ENCODE measurements around the gene FRMD1.

The FRMD1 gene

GRCh38 chr6:168107191-168107983 lies 28.4 kb upstream of the FRMD1 start:
- no peaks in the 10 kb centered on the region for H3K9me3 ChIP-seq (ENCODE audit: control insufficient read depth, insufficient read depth, low read length)
- H3K9me2 ChIP-seq (replicated peaks; ENCODE audit: control insufficient read depth, low read length): no peaks in the 10 kb centered on the region
- no peak overlapping the region for H3K27ac ChIP-seq (ENCODE audit: low read depth, low read length)
- no peak overlapping the region for H3K4me3 ChIP-seq (ENCODE audit: low read length)
- H3K79me2 ChIP-seq (ENCODE audit: control insufficient read depth, low read length): no peaks in the 10 kb centered on the region
- TF ChIP-seq CTCF (IDR thresholded peaks at IDR 0.05; ENCODE audit: low read depth, low read length, poor library complexity, severe bottlenecking) (no peak), EZH2phosphoT487 (IDR thresholded peaks at IDR 0.05; ENCODE audit: borderline replicate concordance, low read length) (no peak)
- no peaks in the 10 kb centered on the region for H3K4me1 ChIP-seq (ENCODE audit: control insufficient read depth, low read length)
- no peaks in the 10 kb centered on the region for H3K27me3 ChIP-seq (ENCODE audit: control insufficient read depth, low read length)
- no peaks in the 10 kb centered on the region for H3K36me3 ChIP-seq (ENCODE audit: control insufficient read depth, low read length)
- H4K20me1 ChIP-seq (ENCODE audit: control insufficient read depth, insufficient read depth, low read depth, low read length): no peaks in the 10 kb centered on the region
- H3F3A ChIP-seq (ENCODE audit: control insufficient read depth, insufficient read depth): no peaks in the 10 kb centered on the region
- no peak overlapping the region for H3K4me2 ChIP-seq (ENCODE audit: low read length)

GRCh38 chr6:168106633-168107005 lies 27.6 kb upstream of the FRMD1 start:
- H3K36me3 ChIP-seq (ENCODE audit: control insufficient read depth, low read length): no peaks in the 10 kb centered on the region
- H3F3A ChIP-seq (ENCODE audit: control insufficient read depth, insufficient read depth): no peaks in the 10 kb centered on the region
- no peak overlapping the region for H3K4me2 ChIP-seq (ENCODE audit: low read length)

GRCh38 chr6:168105813-168106632 lies 27.0 kb upstream of the FRMD1 start:
- Histone ChIP-seq H3K9me2 (replicated peaks; ENCODE audit: control insufficient read depth, low read length) (no peaks in the 10 kb centered on the region), H3K4me2 (ENCODE audit: low read length) (no peak overlapping the region), H3K79me2 (ENCODE audit: control insufficient read depth, low read length) (no peaks in the 10 kb centered on the region), H4K20me1 (ENCODE audit: control insufficient read depth, insufficient read depth, low read depth, low read length) (no peaks in the 10 kb centered on the region), H3F3A (ENCODE audit: control insufficient read depth, insufficient read depth) (no peaks in the 10 kb centered on the region), H3K4me3 (ENCODE audit: low read length) (no peak overlapping the region), H3K4me1 (ENCODE audit: control insufficient read depth, low read length) (no peaks in the 10 kb centered on the region), H3K27me3 (ENCODE audit: control insufficient read depth, low read length) (no peaks in the 10 kb centered on the region), H3K36me3 (ENCODE audit: control insufficient read depth, low read length) (no peaks in the 10 kb centered on the region), H3K9me3 (ENCODE audit: control insufficient read depth, insufficient read depth, low read length) (no peaks in the 10 kb centered on the region), H3K27ac (ENCODE audit: low read depth, low read length) (no peak overlapping the region)
- no peak for TF ChIP-seq CTCF (IDR thresholded peaks at IDR 0.05; ENCODE audit: low read depth, low read length, poor library complexity, severe bottlenecking)
- TF ChIP-seq EZH2phosphoT487 (IDR thresholded peaks at IDR 0.05; ENCODE audit: borderline replicate concordance, low read length): no peak

More at GRCh38 chr6:168106633-168107005, 27.6 kb upstream of the FRMD1 start:
- no peak overlapping the region for H3K27ac ChIP-seq (ENCODE audit: low read depth, low read length)
- no peaks in the 10 kb centered on the region for H3K27me3 ChIP-seq (ENCODE audit: control insufficient read depth, low read length)
- no peaks in the 10 kb centered on the region for H3K9me3 ChIP-seq (ENCODE audit: control insufficient read depth, insufficient read depth, low read length)
- no peaks in the 10 kb centered on the region for H3K9me2 ChIP-seq (replicated peaks; ENCODE audit: control insufficient read depth, low read length)
- no peak overlapping the region for H3K4me3 ChIP-seq (ENCODE audit: low read length)
- no peaks in the 10 kb centered on the region for H3K79me2 ChIP-seq (ENCODE audit: control insufficient read depth, low read length)
- H4K20me1 ChIP-seq (ENCODE audit: control insufficient read depth, insufficient read depth, low read depth, low read length): no peaks in the 10 kb centered on the region
- H3K4me1 ChIP-seq (ENCODE audit: control insufficient read depth, low read length): no peaks in the 10 kb centered on the region
- TF ChIP-seq CTCF (IDR thresholded peaks at IDR 0.05; ENCODE audit: low read depth, low read length, poor library complexity, severe bottlenecking): no peak
- no peak for TF ChIP-seq EZH2phosphoT487 (IDR thresholded peaks at IDR 0.05; ENCODE audit: borderline replicate concordance, low read length)

Data from DOHH2 (cell line).